Neuronal stem cell (in vitro differentiated cells): ENCODE data around the gene LZTFL1.

Source experiments
- DNase-seq: peaks from one replicate; pipeline ENCODE4 v3.0.0-alpha.2; 2013; ENCODE audit warnings: low spot score
- H2AFZ ChIP-seq: one replicate; pipeline ENCODE4 v1.6.1; 2013; ENCODE audit warnings: mild to moderate bottlenecking, low read length, inconsistent platforms
- H2AK5ac ChIP-seq: 2 replicates; pipeline ENCODE4 v1.6.1; 2013; ENCODE audit warnings: low read depth, mild to moderate bottlenecking, inconsistent platforms, low read length, moderate library complexity, mixed read lengths
- H2BK120ac ChIP-seq: 2 replicates; pipeline ENCODE4 v1.6.1; 2013; ENCODE audit warnings: low read depth, mild to moderate bottlenecking, inconsistent platforms, low read length, moderate library complexity, mixed read lengths
- H2BK12ac ChIP-seq: one replicate; pipeline ENCODE4 v1.6.1; 2013; ENCODE audit warnings: low read length, inconsistent platforms
- H2BK15ac ChIP-seq: 2 replicates; pipeline ENCODE4 v1.6.1; 2013; ENCODE audit warnings: mild to moderate bottlenecking, low read length, inconsistent platforms, mixed read lengths
- H2BK5ac ChIP-seq: one replicate; pipeline ENCODE4 v1.6.1; 2013; ENCODE audit warnings: inconsistent platforms, mild to moderate bottlenecking, low read length, moderate library complexity
- H3K14ac ChIP-seq: one replicate; pipeline ENCODE4 v1.6.1; 2013; ENCODE audit warnings: low read length, inconsistent platforms
- H3K18ac ChIP-seq: 2 replicates; pipeline ENCODE4 v1.6.1; 2013; ENCODE audit warnings: low read length, inconsistent platforms
- H3K23ac ChIP-seq: 2 replicates; pipeline ENCODE4 v1.6.1; 2013; ENCODE audit warnings: low read depth, mild to moderate bottlenecking, mixed read lengths, low read length, inconsistent platforms; ENCODE audit not compliant: poor library complexity
- H3K27ac ChIP-seq: replicated peaks from 3 replicates; pipeline ENCODE4 v1.5.1; 2013; ENCODE audit warnings: low read length, inconsistent platforms
- H3K27me3 ChIP-seq, 3 experiments: 2 replicates each; pipeline ENCODE4 v1.6.1; 2013; ENCODE audit warnings: low read length in 3 of 3, mild to moderate bottlenecking in 2 of 3, inconsistent platforms in 1 of 3, low read depth in 1 of 3, mixed read lengths in 1 of 3, moderate library complexity in 1 of 3; ENCODE audit not compliant: control insufficient read depth in 3 of 3, insufficient read depth in 3 of 3
- H3K36me3 ChIP-seq, 2 donors: replicated peaks in 1 of 2; 2 replicates each; pipeline ENCODE4 v1.6.1; 2013; ENCODE audit warnings: low read length in 2 of 2; ENCODE audit not compliant: control insufficient read depth in 2 of 2, insufficient read depth in 2 of 2
- H3K4ac ChIP-seq: 2 replicates; pipeline ENCODE4 v1.6.1; 2013; ENCODE audit warnings: inconsistent platforms, mild to moderate bottlenecking, low read length, moderate library complexity
- H3K4me1 ChIP-seq, 2 donors: 1 replicate in 1 of 2; 2 replicates in 1 of 2; pipeline ENCODE4 v1.6.1; 2013; ENCODE audit warnings: low read length in 2 of 2, low read depth in 1 of 2; ENCODE audit not compliant: control insufficient read depth in 2 of 2, insufficient read depth in 1 of 2
- H3K4me2 ChIP-seq: one replicate; pipeline ENCODE4 v1.6.1; 2013; ENCODE audit warnings: mild to moderate bottlenecking, low read length, inconsistent platforms; ENCODE audit not compliant: insufficient read depth, poor library complexity, severe bottlenecking
- H3K4me3 ChIP-seq, 2 donors: 2 replicates each; pipeline ENCODE4 v1.5.1; 2013; ENCODE audit warnings: low read length in 2 of 2, mild to moderate bottlenecking in 2 of 2, inconsistent platforms in 1 of 2, moderate library complexity in 1 of 2
- H3K79me1 ChIP-seq: one replicate; pipeline ENCODE4 v1.6.1; 2013; ENCODE audit warnings: low read depth, mild to moderate bottlenecking, inconsistent platforms, low read length, moderate library complexity
- H3K9ac ChIP-seq: one replicate; pipeline ENCODE4 v1.6.1; 2013; ENCODE audit warnings: mild to moderate bottlenecking, low read depth, low read length, inconsistent platforms; ENCODE audit not compliant: poor library complexity
- H3K9me3 ChIP-seq, 2 donors: replicated peaks in 1 of 2; 2 replicates each; pipeline versions ENCODE3 to v1.6.1; 2013; ENCODE audit warnings: low read length in 2 of 2, mild to moderate bottlenecking in 2 of 2, inconsistent platforms in 1 of 2, low read depth in 1 of 2, mixed read lengths in 1 of 2, moderate library complexity in 1 of 2; ENCODE audit not compliant: control insufficient read depth in 2 of 2, insufficient read depth in 1 of 2
- H4K8ac ChIP-seq: one replicate; pipeline ENCODE4 v1.6.1; 2013; ENCODE audit warnings: low read depth, mild to moderate bottlenecking, inconsistent platforms, low read length, moderate library complexity
- H4K91ac ChIP-seq: one replicate; pipeline ENCODE4 v1.6.1; 2013; ENCODE audit warnings: low read length, low read depth, mild to moderate bottlenecking, inconsistent platforms; ENCODE audit not compliant: poor library complexity
- WGBS, 2 donors: extraction: QIAGEN DNeasy Blood & Tissue Kit; methylation state at CpG; one replicate each; pipeline ENCODE4 v1.1.7; 2013; ENCODE audit warnings: missing lambda C conversion rate in 2 of 2, mixed read lengths in 1 of 2; ENCODE audit not compliant: insufficient read length in 2 of 2, insufficient replicate concordance in 1 of 2; ENCODE audit errors: extremely low coverage in 2 of 2; 5-methylcytosine and 5-hydroxymethylcytosine counted together

LZTFL1 gene

DNA sequence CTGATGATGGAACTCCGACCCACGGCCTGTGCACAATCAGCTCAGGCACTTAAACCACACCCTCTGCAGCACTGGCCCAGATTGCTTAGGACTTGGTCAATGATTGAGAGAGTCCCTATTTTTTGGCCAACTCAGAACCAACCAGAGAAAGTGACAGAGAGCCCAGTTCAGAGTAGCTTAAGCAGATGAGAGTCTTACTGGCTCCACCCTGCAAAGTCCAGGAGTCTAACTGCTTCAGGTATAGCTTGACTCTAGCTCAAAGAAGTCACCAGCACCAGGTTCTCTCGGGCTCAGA is 65.7 kb downstream of the LZTFL1 start:
- Histone ChIP-seq H2BK12ac (no peak overlapping the region), H2AFZ (no peak overlapping the region), H3K9me3 (no peaks in the 10 kb centered on the region), H3K36me3 (no peaks in the 10 kb centered on the region), H3K79me1 (no peaks in the 10 kb centered on the region), H2AK5ac (no peak overlapping the region), H3K4me1 (no peaks in the 10 kb centered on the region), H3K4me2 (no peak overlapping the region), H3K4me3 (no peak overlapping the region), H3K14ac (no peak overlapping the region), H2BK120ac (no peak overlapping the region), H3K9ac (no peak overlapping the region), H4K8ac (no peak overlapping the region), H3K27ac (no peak overlapping the region), H4K91ac (no peak overlapping the region), H3K4ac (no peak overlapping the region), H3K27me3 (peaks cover 0 to 10% (median 0%) of the 10 kb centered on the region in 3 experiments), H3K18ac (peak overlapping the region; percentile 29), H3K23ac (no peak overlapping the region), H2BK5ac (no peak overlapping the region), H2BK15ac (no peak overlapping the region)
- no peak for DNase-seq
- WGBS, 2 donors = no CpG with 5 or more reads among the region's 3 CpGs

DNA sequence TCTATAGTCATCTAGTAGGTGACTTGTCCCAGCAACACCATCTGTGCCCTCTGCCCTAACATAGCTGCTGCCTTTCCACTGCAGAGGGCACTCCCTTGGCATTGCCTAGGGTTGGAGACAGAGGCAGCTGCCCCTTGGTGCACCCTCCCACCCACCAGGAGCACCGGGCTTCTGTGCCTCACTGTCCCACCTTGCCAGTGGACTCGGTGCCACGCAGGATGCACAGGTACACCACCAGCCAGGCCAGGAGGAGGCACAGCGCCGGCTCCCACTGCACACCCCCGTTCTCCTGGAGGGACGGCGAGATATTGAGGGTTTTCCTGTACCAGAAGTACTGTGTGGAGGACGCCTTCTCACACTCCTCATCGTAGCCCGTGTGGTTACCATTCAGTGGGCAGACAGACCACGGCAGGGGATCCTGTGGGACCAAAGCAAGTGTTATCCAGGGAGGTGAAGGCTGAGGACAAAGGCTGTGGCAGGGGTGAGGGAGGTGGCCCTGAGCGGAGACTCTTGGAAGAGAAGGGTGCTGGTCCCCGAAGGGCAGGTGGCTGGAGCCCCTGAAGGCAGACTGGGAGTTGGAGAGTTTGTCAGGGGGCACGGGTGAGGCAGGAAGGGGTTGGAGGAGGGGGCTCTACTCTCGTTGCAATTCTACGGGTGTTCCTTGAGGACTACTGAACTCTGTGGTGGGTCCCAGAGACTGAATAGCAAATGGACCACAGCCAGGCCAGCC is 66.2 kb downstream of the LZTFL1 start:
- H3K14ac ChIP-seq = peak overlapping the region; percentile 67
- H2BK5ac ChIP-seq = no peak overlapping the region
- H3K36me3 ChIP-seq = no peaks in the 10 kb centered on the region
- H3K4me1 ChIP-seq = no peaks in the 10 kb centered on the region
- no peak overlapping the region for H4K8ac ChIP-seq
- H2BK12ac ChIP-seq = no peak overlapping the region
- H4K91ac ChIP-seq = no peak overlapping the region
- no peak overlapping the region for H2AK5ac ChIP-seq
- H3K9me3 ChIP-seq = no peaks in the 10 kb centered on the region
- H3K4ac ChIP-seq = peak overlapping the region; percentile 79
- no peak overlapping the region for H2BK120ac ChIP-seq
- no peak overlapping the region for H3K9ac ChIP-seq
- peak overlapping the region; percentile 73 for H3K18ac ChIP-seq
- no peak overlapping the region for H3K4me3 ChIP-seq
- no peaks in the 10 kb centered on the region for H3K79me1 ChIP-seq
- no peak overlapping the region for H3K4me2 ChIP-seq
- peak overlapping the region; percentile 39 for H3K23ac ChIP-seq
- no peak overlapping the region for H3K27ac ChIP-seq
- no CpG with 5 or more reads among the region's 17 CpGs for WGBS, 2 donors
- no peak for DNase-seq
- peak overlapping the region; percentile 39 for H2BK15ac ChIP-seq
- no peak overlapping the region for H2AFZ ChIP-seq
- peaks cover 0 to 10% (median 0%) of the 10 kb centered on the region in 3 experiments for H3K27me3 ChIP-seq

GRCh38 chr3:45774581-45775521 is 67.1 kb downstream of the LZTFL1 start:
- Histone ChIP-seq H3K14ac (no peak overlapping the region), H2AFZ (no peak overlapping the region), H3K79me1 (no peaks in the 10 kb centered on the region), H3K9me3 (no peaks in the 10 kb centered on the region), H3K36me3 (no peaks in the 10 kb centered on the region), H3K18ac (no peak overlapping the region), H2BK5ac (no peak overlapping the region), H3K4me3 (no peak overlapping the region), H3K27ac (no peak overlapping the region), H4K91ac (no peak overlapping the region), H3K4ac (no peak overlapping the region), H2AK5ac (no peak overlapping the region), H3K4me2 (no peak overlapping the region), H2BK120ac (no peak overlapping the region), H3K27me3 (peaks cover 0 to 12% (median 0%) of the 10 kb centered on the region in 3 experiments), H3K4me1 (no peaks in the 10 kb centered on the region), H3K23ac (peak overlapping the region; percentile 57), H2BK12ac (no peak overlapping the region), H2BK15ac (no peak overlapping the region), H4K8ac (no peak overlapping the region), H3K9ac (no peak overlapping the region)
- no peak for DNase-seq
- WGBS, 2 donors = no CpG with 5 or more reads among the region's 8 CpGs
